GM19452 (cell line): ENCODE data around the gene TOM1L2.
A peak's percentile ranks its signal among the peaks of the same experiment; 100 is the strongest.

ENCODE experiments used
- ATAC-seq: cut with Tn5 transposase; IDR thresholded peaks from one replicate; pipeline ENCODE4 v1.9.1; 2021; ENCODE audit not compliant: unreplicated experiment

TOM1L2 gene

DNA sequence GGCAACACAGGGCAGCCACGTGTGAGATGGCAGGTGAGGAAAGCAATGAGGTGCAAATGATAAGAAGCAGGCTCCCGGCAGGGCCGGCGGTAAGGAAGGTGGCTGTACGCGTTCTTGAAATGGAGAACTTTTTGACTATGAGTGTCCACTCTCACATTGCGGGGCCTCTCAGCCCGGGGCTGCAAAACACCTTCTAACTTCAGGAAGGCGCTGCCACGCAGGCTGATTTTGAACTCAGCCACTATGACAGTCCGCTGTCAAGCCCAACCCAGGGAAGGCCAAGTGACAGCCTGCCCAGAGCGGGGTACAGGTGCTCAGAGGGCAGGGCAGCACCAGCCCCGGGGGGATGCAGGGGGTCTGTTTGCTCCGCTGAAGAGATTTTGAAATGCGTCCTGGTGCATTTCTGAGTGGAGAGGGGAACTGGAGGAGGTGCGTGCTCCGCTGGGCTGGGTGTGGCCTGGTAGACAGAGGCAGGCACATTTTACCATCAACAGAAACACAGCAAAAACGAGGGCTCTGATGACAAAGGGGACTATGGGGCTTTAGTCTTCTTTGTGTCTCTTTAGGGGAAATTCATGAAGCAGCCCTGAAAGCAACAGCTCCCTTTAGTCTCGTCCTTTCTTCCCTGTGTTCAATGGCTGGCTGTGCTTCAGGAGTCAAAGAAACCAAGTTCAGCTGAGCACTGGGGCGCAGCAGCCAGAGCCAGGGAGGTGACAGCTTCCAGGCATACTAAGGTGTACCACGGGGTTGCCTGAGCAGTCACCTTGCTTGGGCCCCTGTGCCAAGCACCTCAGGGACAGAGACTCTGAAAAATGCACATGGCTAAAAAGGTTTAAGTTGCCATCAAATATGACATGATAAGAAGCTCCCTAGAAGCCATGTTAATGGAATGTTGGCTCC, 120.8 kb downstream of the TOM1L2 start:
- no peak for ATAC-seq

DNA sequence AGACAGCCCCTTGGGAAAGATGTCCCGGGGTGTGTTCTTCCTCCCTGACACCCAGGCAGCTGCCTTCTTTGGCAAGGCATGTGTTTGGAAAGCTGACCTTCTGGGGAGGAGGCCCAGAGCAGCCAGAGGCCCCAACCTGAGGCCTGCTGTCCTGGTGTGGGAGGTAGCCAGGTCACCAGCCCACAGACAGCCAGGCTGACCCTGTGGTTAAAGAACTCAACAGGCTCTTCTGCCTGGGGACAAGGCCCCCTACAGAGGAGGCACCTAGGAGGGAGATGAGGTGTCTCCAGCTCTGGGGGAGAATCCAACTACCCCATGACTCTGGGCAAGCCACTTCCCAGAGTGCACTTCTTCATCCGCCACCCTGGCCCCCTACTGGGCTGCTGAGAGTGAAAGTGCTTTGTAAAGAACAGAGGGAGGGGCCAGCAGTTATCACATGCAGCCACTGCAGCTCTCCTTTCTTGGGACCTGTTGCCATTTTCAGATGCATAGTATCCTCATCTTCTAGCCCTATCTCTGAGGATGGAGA, 122.3 kb downstream of the TOM1L2 start:
- no peak for ATAC-seq

DNA sequence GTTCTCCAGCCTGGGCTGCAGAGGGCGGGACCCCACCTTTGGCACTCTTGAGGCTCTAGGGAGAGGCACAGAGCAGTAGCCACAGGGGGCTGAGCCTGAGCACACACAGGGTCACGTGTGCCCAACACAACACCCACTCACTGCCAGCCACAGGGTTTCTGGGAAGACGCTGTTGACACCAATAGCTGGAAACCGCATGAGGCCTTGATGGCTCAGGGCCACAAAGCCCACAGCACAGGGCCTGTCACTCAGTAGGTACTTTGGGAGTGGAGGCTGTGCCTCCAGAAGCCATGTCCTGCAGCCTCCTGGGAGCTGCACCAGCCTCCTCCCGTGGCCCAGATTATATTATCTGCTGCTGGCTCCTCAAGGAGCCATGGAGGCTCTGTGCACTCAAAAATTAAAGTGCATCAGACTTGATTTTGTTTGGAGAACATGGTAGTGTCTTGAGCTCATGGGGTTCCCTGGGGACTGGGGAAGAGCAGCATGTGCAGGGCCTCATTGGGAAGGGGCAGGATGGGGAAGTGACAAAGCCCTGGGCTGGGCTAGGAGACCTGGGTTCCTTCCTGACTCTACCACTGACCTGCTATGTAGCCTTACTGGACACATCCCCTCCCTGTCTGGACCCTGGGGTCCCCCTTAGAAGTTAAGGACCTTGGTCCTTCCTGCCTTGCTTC, 122.9 kb downstream of the TOM1L2 start:
- ATAC-seq, result no peak

DNA sequence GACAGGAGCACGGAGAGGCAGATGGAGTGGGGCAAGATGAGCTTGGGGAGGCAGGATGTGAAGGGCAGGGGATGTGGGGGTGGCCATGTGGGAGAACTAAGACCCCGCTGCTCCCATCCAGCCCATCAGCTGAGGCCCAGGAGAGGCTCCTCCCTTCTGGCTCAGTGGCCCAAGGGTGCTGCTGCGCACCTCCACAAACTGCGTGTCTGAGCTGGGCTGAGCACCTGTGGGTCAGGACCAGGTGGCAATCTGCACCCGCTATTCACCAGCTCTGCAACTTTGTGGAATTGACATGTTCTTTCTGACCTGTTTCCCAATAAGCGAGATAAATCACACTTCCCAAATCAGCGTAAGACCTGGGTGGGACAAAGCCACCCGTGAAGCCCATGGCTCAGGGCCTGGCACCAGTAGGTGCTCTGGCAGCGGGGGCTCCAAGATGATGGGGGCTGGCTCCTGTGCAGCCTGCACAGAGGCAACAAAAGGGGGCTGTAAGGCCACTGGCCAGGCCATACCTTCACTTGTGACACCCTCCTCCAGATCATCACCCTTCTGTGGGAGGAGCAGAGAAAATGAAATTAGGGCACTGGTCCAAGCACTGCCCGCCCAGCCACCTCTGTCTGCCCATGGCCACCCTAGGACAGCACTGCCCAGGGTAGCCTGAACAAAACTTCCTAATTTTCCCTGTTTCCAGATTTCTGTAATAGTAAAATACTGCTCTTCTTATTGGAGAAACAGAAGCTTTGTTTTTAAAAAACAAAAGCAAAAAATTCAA, 123.7 kb downstream of the TOM1L2 start:
- ATAC-seq, result no peak

DNA sequence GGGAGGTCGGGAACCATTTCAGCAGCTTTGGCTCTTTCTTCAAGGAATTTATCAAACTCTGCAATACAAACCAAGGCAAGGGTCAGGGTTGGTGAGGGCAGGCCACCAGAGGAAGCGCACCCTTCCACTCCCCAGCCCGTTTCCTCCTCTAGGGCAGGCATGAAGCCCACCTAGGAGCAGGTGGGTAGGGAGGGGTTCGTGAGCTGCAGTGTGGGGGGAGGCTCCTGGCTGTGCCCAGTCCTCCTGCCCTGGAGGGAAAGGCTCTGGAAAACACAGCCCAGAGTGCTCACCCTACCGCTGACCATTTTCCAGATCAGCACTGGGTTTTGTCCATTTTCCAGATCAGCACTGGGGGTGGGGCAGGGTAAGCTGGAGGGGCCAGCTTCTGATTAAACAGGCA, 124.5 kb downstream of the TOM1L2 start:
- ATAC-seq, result no peak

DNA sequence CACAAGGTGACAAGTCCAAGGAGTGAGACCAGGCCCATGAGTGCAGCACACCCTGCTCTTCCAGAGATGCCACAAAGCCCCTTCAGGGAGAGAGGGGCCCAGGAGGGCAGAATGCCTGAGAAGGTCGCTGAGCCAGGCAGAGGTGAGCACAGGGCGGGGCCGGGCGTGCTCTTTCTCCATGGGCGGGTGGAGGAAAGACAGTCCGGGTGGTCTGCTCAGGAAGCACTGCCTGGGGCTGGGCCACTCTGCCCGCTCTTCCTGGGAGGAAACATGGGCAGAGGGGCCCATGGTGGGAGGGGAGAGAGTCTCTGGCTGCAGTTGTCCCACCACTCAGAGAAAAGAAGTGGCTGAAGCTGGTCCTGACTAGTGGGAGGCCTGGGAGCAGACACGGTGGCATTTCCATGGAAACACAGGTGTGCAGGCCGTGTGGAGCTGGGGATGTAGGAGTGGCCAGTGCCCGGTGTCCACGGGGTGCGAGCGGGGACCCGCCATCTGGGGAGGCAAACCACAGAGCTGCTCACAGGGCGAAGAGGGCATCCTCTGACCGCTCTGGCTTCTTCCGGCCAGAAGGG, 125.0 kb downstream of the TOM1L2 start:
- ATAC-seq, result no peak

DNA sequence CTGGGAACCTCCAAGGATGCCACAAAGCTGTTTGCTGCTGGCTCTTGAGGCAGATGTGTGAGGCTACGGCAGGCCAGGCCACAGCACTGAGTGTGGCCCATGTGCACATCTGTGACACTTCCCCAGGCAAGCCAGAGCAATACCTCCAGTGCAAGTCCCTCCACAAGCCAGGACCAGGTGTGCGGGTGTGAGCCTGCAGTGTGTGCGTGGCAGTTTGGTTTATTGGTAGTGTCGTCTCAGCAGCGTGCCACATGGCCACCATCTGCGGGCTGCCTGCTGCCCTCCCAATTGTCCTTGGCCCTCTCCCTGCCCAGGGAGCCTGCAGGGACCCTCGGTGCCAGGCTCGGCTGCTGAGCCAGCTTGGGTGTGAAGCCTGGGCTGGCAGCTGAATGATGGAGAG, 125.6 kb downstream of the TOM1L2 start:
- no peak for ATAC-seq

DNA sequence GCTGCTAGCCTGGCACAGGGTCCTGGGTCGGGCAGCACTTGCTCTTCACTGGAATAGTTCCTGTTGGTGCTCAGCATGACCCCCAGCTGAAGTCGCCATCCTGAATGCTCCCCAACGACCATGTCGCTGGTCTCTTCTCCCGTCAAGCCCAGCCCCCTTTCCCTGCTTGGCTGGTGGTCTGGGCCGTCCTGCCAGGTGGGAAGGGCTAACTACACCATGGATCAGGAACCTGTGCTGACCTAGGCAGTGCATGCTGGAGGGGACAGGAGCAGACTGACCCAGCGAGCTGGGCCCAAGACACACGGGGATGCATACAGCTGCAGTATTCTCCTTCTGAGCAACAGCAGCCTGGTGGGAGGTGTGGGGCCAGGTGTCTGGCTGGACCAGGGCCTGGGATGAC, 126.2 kb downstream of the TOM1L2 start:
- ATAC-seq, result no peak

DNA sequence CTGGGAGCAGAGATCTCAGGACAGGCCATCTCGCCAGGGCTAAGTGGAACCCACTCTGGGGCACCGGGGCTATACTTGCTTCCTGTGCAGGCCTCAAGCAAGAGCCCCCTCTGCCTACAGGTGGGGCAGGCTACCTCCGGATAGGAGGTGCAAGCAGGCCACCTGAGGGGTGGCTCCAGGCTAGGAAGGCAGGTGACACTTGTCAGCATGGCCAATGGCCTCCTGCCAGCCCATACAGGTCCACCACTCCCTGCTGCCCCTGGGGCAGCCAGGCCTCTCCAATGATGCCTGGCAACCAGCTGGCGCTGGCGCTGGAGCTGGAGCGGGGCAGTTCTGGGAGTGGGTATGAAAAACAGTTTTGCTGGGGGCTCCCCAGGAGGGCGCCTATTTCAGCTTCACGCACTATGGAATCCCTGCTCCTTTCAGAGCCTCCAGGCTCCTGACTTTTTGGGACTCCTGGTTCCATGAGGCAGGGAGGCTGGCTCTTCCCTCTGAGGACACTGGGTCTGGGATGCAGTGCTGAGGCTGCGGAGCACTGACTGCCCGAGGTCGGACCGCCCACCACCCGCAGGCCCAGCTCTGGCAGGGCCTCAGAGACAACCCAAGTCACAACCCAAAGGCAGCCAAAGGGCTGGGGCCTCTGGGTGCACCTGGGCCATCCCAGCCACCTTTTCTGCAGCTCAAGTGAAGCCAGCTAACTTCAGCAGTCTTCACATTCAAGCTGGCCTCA, 127.0 kb downstream of the TOM1L2 start:
- no peak for ATAC-seq

DNA sequence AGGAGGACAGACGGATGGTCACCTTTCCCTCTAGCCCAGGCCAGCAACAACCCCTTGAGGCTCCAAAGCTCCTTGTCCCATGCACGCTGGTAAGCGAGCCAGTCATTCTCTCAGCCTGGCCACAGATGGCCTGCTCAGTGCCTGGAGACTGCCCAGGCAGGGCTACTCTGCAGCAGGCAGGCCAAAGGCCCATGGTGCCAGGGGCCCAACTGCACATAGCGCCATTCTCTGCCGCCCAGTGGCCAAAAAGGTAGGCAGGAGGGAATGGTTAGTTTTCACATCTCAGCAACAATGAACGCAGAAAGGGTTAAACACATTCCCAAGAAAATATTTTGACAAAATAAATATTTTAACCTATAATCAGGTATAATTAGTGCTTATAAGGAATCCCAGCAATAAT, 127.7 kb downstream of the TOM1L2 start:
- ATAC-seq, result no peak

DNA sequence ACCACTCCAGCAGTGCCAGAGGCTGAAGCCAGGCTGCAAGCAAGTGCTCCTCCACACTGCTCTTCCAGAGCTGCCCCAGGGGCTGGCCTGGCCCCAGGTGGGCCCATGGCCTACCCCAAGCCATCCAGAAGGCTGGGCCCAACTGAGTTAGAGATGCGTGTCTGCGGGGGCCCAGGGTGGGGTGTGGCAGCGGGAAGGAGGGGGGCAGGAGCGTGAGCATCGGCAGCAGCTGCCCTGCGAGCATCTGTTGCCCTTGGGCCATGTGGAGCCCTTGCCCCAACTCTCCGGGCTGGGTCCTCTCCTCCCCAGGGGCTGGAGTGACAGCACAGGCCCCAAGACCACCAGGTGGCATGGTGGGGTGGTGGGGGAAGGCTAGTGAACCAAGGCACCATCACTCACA, 128.1 kb downstream of the TOM1L2 start:
- ATAC-seq, result no peak

DNA sequence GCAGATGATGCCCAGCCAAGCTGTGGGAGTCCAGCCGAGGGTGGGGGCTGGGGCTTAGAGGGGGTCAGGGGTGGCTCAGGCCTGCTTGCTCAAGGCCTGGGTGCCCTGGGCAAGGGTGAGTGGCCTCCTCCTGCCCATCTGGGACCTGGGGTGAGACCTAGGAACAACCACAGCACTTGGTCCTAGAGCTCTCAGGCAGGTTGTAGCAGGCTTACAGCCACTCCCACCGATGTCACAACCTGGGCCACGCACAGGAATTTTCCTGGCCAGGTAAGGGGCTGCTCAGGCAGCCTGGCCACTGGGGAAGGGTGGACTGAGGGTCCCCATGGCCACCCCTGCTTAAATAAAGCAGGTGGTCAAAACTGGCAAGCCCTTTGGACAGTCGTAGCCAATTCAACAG, 129.1 kb downstream of the TOM1L2 start:
- no peak for ATAC-seq

DNA sequence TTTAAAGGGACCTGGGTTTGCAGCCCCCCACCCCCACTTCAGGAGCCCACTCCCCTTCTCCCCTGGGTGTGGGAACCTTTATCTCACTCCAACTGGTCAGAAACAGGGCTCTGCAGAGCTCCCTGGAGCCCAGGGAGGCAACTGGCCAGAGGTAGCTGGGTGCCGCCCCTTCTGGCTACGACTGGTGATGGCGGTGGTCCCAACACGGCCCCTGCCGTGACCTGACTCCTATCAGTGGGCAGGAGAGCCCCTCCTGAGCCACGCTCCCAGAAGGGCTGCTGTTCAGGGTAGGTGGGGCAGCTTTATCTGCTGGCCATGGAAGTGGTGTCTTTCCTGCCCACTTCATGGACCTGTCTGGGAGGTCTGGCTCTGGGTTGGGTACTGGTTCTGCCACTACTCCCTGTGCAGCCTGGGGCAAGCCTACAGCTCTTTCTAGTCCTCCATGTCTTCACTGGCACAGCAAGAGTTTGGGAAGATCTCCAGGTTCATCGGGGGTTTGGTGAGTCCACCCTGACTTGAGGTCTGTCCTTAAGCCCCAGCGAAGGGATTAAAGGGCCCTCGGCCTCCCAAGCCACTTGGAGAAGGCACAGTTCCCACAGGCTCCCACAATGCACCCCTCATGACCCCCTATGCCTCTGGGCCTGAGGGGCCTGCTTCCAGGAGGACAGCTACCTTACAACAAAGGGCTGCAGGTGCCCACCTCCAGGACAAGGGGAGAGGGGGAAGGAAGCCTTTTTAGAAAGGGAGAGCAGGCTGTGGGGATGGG, 129.9 kb downstream of the TOM1L2 start:
- no peak for ATAC-seq

DNA sequence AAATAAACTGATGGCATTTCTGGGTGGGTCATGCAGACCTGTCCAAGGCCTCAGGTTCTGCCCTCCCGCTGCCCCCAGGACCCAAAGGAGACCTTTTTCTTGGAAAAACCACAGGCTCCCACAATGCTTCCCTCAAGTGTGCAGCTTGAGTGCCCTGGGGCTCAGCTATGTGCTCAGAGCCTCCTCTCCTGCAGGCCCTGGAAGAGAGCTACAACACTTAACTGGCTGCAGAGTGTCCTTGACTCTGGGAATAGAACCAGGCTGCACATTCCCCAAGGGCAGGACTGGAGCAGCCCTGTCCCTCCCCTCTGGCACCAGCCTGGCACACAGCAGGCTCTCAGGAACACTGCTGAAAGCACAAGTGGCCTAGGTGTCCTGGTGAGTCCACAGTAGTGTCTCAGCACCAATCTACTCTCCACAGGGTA, 130.6 kb downstream of the TOM1L2 start:
- ATAC-seq, result no peak

DNA sequence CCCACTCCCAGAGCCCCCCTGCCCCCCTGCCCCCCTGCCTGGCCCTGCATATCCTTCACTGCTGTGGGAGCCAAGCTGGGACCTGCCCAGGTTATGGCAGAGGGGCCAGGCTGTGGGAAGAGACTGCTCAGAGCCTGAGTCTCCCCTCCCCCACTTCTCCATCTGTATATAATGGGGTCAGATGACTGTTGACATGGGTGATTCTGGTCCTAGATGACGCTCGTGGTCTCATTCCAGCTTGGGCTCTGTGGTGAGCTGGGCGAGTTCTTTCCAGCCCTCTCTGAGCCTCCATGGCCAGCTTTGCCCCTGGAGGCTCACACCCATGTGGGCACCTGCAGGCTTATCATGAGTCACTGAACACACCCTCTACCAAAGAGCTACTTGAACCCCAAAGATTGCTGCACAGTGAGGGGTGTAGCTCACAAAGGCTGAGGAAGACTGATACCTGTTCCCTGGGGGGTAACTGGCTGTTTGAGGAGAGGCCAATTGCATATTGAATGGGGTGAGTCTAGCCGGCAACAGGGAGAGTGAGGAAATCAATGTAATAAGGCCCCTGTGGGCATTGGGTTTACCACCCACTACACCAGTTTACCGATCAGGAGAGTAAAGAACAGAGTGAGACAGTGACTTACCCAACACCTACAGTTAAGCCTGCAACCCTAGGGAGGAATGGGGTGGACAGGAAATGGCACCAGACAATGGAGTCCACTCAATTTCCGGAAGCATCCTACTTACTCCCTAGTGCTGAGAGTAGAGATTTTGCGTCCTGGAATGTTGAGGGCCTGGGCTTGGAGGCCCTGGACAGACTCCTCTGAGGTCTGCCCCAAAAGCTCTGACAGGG, 131.2 kb downstream of the TOM1L2 start:
- no peak for ATAC-seq

DNA sequence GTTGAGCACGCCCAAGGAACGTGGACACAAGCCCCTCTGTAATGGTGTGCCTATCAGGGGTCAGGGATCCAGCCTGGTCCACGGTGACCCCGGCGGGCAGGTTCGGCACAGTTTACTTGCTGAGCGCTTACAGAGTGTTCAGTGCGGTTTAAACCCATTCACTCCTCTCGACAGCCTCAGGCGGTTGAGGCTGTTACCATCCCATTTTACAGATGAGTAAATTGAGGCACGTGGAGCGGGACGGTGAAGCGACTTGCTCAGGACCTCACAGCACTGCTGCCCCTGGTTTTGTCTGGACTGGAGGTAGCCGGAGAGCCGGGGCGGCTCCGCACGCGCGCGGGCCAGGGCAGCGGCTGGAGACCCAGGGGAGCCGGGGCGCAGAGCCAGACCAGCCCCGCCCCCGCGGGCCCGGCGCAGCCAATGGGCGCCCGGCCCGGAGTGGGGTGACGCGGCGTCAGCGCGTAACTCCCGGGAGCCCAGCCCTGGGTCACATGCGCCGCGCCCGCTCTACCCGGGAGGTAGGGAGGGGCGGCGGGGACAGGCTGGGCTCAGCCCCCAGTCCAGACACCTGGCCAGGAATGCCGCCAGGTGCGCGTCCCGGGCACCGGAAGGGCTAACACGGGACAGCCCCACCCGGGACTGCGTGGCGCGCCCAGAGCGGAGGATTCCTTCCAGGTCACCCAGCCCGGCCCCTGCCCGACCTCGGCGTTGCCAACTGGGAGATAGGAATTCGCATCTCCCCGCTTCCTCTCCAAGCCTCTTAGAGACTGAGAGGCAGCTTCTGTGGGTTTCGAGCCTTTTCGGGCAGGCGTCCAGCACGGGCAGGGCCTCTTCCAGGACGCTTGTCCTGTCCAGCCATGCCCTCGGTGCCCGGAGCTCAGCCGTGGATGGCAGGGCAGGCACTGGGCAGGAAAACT, 132.2 kb downstream of the TOM1L2 start:
- peak; percentile 64 for ATAC-seq
